ENCODE results near the gene MDK. TPM values are rescaled to one million over a fixed set of nuclear protein-coding genes. Genes with fewer than 3 reads are reported as not detected.

Gene MDK
- polyA plus RNA-seq, 2 of the 4 experiments (the other 2 are of a cell fraction), result 13.6 to 18.4 TPM

GRCh38 chr11:46337626-46338345, 43.7 kb upstream of the MDK start:
- DNase-seq (ENCODE audit: low read depth in 1 of 2, low spot score in 1 of 2) (no peak), ATAC-seq (no peak), FAIRE-seq (no peak)
- TF ChIP-seq FOSB (CRISPR knock-in tag; IDR thresholded peaks at IDR 0.05) (no peak), RCOR1 (IDR thresholded peaks at IDR 0.05; ENCODE audit: low read depth, low read length) (no peak), ZFP36 (IDR thresholded peaks at IDR 0.05; ENCODE audit: borderline replicate concordance, partially characterized antibody) (no peak), CBX8 (IDR thresholded peaks at IDR 0.05) (no peak), ELK1 (IDR thresholded peaks at IDR 0.05; ENCODE audit: low read depth, low read length) (no peak), POLR2A (IDR thresholded peaks at IDR 0.05; ENCODE audit: low read length) (no peak), EHF (CRISPR knock-in tag; IDR thresholded peaks at IDR 0.05) (no peak), HOXB5 (CRISPR knock-in tag; IDR thresholded peaks at IDR 0.05) (no peak), ZC3H11A (IDR thresholded peaks at IDR 0.05) (no peak), CHD4 (IDR thresholded peaks at IDR 0.05; ENCODE audit: borderline replicate concordance) (no peak), HES2 (IDR thresholded peaks at IDR 0.05) (no peak), POLR2AphosphoS2 (conservative IDR thresholded peaks at IDR 0.05; ENCODE audit: low read length) (no peak), TFCP2L1 (CRISPR knock-in tag; IDR thresholded peaks at IDR 0.05) (no peak), JUN (IDR thresholded peaks at IDR 0.05) (no peak)
- no peaks in the 10 kb centered on the region for H3K9me3 ChIP-seq
- no peak overlapping the region for H3K27ac ChIP-seq
- 76% methylated on average over 13 of the region's 13 CpGs for WGBS (ENCODE audit: missing lambda C conversion rate)
- H3K4me2 ChIP-seq, result no peak overlapping the region
- ChIA-PET POLR2A (interaction anchor here (0.7 kb wide), 1 partner anchor 94 kb away, joined by 10 read pairs; no protein-coding TSS in a partner anchor), CTCF (interaction anchor here (1.3 to 5.2 kb wide), 5 partner anchors 9 to 99 kb away, joined by 3 to 18 read pairs (median 10); partner anchors contain the start of gene DGKZ)
- H3K4me3 ChIP-seq, result no peak overlapping the region
- peaks cover 14% of the 10 kb centered on the region for H3K4me1 ChIP-seq

DNA sequence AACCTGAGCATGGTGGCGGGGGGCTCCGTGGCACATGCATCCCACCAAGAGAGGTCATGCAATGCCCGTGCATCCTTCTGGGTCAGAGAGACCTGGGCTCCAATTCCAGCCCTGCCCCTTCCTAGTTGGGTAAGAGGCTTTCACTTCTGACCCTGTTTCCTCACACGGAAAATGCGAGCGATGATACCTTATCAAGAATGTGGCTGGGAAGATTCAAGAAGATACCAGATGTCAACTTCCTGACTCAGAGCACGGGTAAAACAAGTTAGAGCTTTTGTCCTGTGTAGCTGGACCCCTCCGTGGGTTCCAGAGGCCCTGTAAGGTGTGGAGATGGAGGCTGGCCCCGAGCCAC, 42.9 kb upstream of the MDK start:
- Histone ChIP-seq H3K27ac (peak overlapping the region in 1 of 2 experiments; percentile 52; a peak in 4 of 6 replicates), H3K4me3 (no peak overlapping the region), H3K4me1 (peaks cover 14% of the 10 kb centered on the region), H3K4me2 (peak overlapping the region; percentile 64), H3K9me3 (no peaks in the 10 kb centered on the region)
- CTCF ChIA-PET, result interaction anchor here (1.3 to 25.2 kb wide), 5 partner anchors 8 to 100 kb away, joined by 3 to 325 read pairs (median 18); partner anchors contain the start of gene DGKZ
- POLR2A ChIA-PET, result no interaction called here
- ATAC-seq, result no peak; a peak in 1 of 6 replicates
- DNase-seq (ENCODE audit: low read depth in 1 of 2, low spot score in 1 of 2), result no peak
- no peak for TF ChIP-seq EHF (CRISPR knock-in tag; IDR thresholded peaks at IDR 0.05)
- TF ChIP-seq REST (IDR thresholded peaks at IDR 0.05), result no peak
- TF ChIP-seq TP53 (CRISPR knock-in tag; IDR thresholded peaks at IDR 0.05), result no peak
- TF ChIP-seq CBX2 (IDR thresholded peaks at IDR 0.05; ENCODE audit: borderline replicate concordance, low read depth), result no peak
- TF ChIP-seq EHMT2 (IDR thresholded peaks at IDR 0.05; ENCODE audit: low read depth), result no peak
- TF ChIP-seq HDAC2 (IDR thresholded peaks at IDR 0.05), result no peak
- TF ChIP-seq, protein P1, sequence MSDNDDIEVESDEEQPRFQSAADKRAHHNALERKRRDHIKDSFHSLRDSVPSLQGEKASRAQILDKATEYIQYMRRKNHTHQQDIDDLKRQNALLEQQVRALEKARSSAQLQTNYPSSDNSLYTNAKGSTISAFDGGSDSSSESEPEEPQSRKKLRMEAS (IDR thresholded peaks at IDR 0.05), result no peak
- no peak for TF ChIP-seq NPAS2 (CRISPR knock-in tag; IDR thresholded peaks at IDR 0.05; ENCODE audit: borderline replicate concordance)
- TF ChIP-seq, protein P2, sequence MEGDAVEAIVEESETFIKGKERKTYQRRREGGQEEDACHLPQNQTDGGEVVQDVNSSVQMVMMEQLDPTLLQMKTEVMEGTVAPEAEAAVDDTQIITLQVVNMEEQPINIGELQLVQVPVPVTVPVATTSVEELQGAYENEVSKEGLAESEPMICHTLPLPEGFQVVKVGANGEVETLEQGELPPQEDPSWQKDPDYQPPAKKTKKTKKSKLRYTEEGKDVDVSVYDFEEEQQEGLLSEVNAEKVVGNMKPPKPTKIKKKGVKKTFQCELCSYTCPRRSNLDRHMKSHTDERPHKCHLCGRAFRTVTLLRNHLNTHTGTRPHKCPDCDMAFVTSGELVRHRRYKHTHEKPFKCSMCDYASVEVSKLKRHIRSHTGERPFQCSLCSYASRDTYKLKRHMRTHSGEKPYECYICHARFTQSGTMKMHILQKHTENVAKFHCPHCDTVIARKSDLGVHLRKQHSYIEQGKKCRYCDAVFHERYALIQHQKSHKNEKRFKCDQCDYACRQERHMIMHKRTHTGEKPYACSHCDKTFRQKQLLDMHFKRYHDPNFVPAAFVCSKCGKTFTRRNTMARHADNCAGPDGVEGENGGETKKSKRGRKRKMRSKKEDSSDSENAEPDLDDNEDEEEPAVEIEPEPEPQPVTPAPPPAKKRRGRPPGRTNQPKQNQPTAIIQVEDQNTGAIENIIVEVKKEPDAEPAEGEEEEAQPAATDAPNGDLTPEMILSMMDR (IDR thresholded peaks at IDR 0.05), result no peak
- no peak for TF ChIP-seq CEBPB (IDR thresholded peaks at IDR 0.05)
- TF ChIP-seq E2F6 (IDR thresholded peaks at IDR 0.05; ENCODE audit: borderline replicate concordance, low read depth), result no peak
- no peak for TF ChIP-seq JUNB (IDR thresholded peaks at IDR 0.05)
- no peak for TF ChIP-seq KDM1A (IDR thresholded peaks at IDR 0.05; ENCODE audit: low read depth)
- TF ChIP-seq PHF8 (IDR thresholded peaks at IDR 0.05; ENCODE audit: borderline replicate concordance, low read depth), result no peak
- TF ChIP-seq RFX5 (IDR thresholded peaks at IDR 0.05), result no peak
- 52% methylated on average over 9 of the region's 9 CpGs for WGBS (ENCODE audit: missing lambda C conversion rate)
- no peak for FAIRE-seq

All from A549 (cell line).